NT2/D1 (cell line): ENCODE results near the gene ELMO1.

ENCODE experiments used
- DNase-seq: peaks from one replicate; pipeline ENCODE4 v3.0.0-alpha.2; 2011; ENCODE audit warnings: low read depth, low spot score
- H3K27me3 ChIP-seq: 2 replicates; pipeline ENCODE4 v1.6.0; 2011; ENCODE audit warnings: mild to moderate bottlenecking; ENCODE audit not compliant: insufficient read length, insufficient read depth
- H3K36me3 ChIP-seq: 2 replicates; pipeline ENCODE4 v1.6.1; 2011; ENCODE audit warnings: mild to moderate bottlenecking, low read length, mixed read lengths; ENCODE audit not compliant: insufficient read depth, insufficient read length
- H3K4me1 ChIP-seq: 2 replicates; pipeline ENCODE4 v1.5.1; 2011; ENCODE audit not compliant: insufficient read depth, insufficient read length
- H3K4me3 ChIP-seq: 2 replicates; pipeline ENCODE4 v1.5.1; 2011; ENCODE audit warnings: low read depth; ENCODE audit not compliant: insufficient read length
- H3K9ac ChIP-seq: 2 replicates; pipeline ENCODE4 v1.6.0; 2011; ENCODE audit warnings: low read depth; ENCODE audit not compliant: insufficient read length
- H3K9me3 ChIP-seq: 2 replicates; pipeline ENCODE4 v1.5.1; 2011; ENCODE audit warnings: mild to moderate bottlenecking, low read length; ENCODE audit not compliant: insufficient read depth
- SUZ12 ChIP-seq: IDR thresholded peaks from 2 replicates; pipeline ENCODE4 v1.6.1; 2011; ENCODE audit not compliant: insufficient read length, insufficient read depth; ENCODE audit errors: extremely low read depth
- YY1 ChIP-seq: IDR thresholded peaks from 2 replicates; pipeline ENCODE4 v1.6.1; 2011; ENCODE audit not compliant: insufficient read length, insufficient read depth
- ZNF274 ChIP-seq: IDR thresholded peaks from 2 replicates; pipeline ENCODE4 v1.6.1; 2011; ENCODE audit warnings: mild to moderate bottlenecking, low read depth, low read length

Gene ELMO1

DNA sequence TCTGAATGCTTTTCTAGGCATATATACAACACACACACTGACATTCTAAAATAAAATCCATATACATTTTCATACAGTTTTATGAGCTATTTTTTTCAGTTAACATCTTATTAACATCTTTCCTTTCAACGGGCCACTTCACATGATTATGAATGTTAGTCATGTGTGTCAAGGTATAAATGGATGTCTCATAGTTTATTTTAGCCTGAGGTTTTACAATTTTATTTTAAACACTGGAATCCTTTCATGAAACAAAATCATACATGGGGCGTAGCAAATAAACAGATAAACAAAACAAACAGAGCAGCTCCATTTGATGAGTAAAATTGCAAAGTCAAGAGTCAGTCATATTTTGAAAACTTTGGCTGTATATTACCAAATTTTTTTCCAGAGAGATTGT is 604.3 kb downstream of the ELMO1 start:
- H3K9me3 ChIP-seq = 0 out of 2 replicates have a peak, but pooled peaks cover 8% of the 10 kb centered on the region
- DNase-seq = no peak
- no peaks in the 10 kb centered on the region for H3K4me1 ChIP-seq
- no peak overlapping the region for H3K9ac ChIP-seq
- no peak for TF ChIP-seq YY1
- TF ChIP-seq SUZ12 = no peak
- no peak for TF ChIP-seq ZNF274
- no peaks in the 10 kb centered on the region for H3K27me3 ChIP-seq
- H3K36me3 ChIP-seq = no peaks in the 10 kb centered on the region
- H3K4me3 ChIP-seq = no peak overlapping the region

DNA sequence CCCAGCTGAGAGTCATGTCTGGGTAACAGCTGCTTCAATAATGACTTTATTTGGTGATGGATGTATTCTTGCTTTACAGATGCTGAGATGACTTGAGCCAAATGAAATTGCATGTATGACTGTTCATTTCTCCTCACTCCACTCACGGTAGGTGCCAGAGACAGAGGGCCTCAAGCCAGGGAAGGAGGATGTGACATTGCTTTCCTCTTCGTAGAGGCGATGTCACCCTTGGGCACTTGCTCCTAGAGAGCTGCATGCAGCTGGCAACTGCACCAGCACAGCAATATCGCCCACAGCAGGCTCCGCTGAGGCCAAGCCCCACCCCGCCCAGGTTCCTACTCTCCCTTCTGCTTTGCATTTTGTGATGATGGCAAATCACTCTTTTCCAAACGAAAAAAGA is 607.8 kb downstream of the ELMO1 start:
- no peak for DNase-seq
- TF ChIP-seq YY1 (no peak), ZNF274 (no peak), SUZ12 (no peak)
- no peaks in the 10 kb centered on the region for H3K36me3 ChIP-seq

DNA sequence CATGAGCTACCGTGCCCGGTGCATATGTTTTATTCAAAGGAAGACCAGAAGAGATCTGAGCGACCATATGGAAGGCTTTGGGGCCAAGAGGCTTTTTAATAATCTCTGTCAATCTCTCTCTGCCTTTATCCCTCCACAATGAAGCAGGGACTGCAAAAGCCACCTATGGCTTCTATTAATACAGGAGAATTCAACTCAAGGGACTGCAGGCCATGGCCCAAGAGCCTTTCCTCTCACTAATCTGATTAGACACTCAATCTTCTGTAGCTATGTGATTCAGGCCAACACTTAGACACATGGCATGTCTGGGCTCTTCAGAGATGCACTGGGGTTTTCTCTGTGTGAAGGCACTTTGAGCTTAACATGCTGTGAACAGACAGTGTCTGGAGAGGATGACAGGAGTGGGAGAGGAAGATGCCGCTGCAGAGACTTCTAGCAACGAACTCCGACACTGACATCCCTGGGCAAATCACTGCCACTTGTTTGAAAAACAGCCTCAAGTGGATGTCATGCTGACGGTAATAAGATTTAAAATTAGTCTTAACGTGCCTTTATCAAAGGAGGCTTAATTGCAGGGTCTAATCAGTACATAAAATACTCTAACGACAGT is 609.9 kb downstream of the ELMO1 start:
- no peaks in the 10 kb centered on the region for H3K4me1 ChIP-seq
- no peaks in the 10 kb centered on the region for H3K36me3 ChIP-seq
- H3K9ac ChIP-seq = no peak overlapping the region
- no peaks in the 10 kb centered on the region for H3K9me3 ChIP-seq
- TF ChIP-seq SUZ12 (no peak), YY1 (no peak), ZNF274 (no peak)
- H3K4me3 ChIP-seq = no peak overlapping the region
- DNase-seq = no peak
- no peaks in the 10 kb centered on the region for H3K27me3 ChIP-seq

More for the DNA sequence above, 607.8 kb downstream of the ELMO1 start:
- H3K9me3 ChIP-seq = no peaks in the 10 kb centered on the region
- H3K9ac ChIP-seq = no peak overlapping the region
- H3K4me1 ChIP-seq = no peaks in the 10 kb centered on the region
- H3K4me3 ChIP-seq = no peak overlapping the region
- no peaks in the 10 kb centered on the region for H3K27me3 ChIP-seq

DNA sequence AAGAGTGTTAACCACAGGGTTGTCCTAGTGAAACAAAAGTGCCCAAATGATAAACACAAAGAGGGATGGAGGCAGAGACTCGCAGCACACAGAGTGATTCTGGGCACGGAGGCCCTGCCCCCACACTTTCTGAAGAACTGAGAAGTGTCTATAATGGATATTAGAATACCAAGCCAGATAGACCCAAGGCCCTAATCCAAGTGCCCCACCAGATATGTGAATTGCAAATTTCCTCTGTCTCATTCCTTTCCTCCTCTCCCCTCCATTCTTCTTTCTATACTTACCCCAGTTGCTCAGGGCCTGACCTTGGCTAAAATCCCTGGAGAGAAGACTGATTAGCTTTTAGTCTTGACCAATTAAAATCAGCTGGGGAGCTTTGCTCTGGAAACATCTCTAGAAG is 617.6 kb downstream of the ELMO1 start:
- H3K27me3 ChIP-seq = no peaks in the 10 kb centered on the region
- H3K9me3 ChIP-seq = peaks cover 6% of the 10 kb centered on the region; the same call in 1 of the 2 replicates
- no peak for TF ChIP-seq SUZ12
- no peak for TF ChIP-seq YY1
- no peak for TF ChIP-seq ZNF274
- H3K4me3 ChIP-seq = no peak overlapping the region
- H3K4me1 ChIP-seq = no peaks in the 10 kb centered on the region
- no peaks in the 10 kb centered on the region for H3K36me3 ChIP-seq
- DNase-seq = no peak
- H3K9ac ChIP-seq = no peak overlapping the region

DNA sequence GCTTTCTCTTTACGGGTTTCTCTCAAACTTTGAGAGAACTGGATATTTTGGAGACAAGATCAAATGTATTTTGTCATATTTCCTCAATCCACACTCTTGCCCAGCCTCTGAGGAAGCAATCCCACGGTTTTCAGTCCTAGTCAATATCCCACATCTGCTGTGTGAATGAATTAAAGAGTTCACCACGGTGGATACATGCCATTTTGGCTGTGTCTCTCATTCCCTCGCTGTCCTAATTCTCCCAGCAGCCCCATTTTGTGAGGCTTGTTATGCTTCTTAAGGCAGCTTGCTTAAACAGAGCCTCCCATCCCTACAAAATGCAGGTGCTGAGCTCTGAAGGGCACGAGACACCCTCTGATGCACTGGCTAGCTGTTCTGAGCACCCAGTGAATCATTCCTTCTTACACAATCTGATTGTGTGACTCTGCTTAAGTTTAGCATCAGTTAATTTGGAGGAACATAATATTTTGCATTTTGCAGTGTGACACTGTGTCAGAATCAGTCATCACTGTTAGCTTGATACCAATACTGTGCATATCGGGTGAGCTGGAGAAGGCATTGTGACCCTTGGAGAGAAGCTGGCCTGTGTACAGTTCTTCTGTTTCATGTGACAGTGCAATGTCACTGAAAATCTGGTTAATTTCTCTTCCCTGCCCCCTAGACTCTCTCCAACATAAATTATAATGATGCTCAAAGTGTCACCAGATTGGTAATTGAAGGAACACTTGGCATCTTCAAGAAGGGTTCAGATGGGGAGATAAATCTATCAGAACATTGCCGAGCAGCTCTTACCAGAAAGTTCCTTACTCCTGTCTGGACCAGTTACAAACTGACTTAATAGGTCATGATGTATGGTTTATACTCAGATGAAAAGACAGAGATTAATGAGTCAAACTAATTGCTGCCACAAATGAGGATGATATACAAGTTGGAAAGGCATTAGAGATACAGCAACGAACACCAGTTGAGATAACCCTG is 620.6 kb downstream of the ELMO1 start:
- no peak for TF ChIP-seq SUZ12
- no peak for TF ChIP-seq ZNF274
- TF ChIP-seq YY1 = no peak
- Histone ChIP-seq H3K36me3 (no peaks in the 10 kb centered on the region), H3K9me3 (peaks cover 6% of the 10 kb centered on the region; the same call in 1 of the 2 replicates), H3K9ac (no peak overlapping the region), H3K4me1 (no peaks in the 10 kb centered on the region), H3K4me3 (no peak overlapping the region), H3K27me3 (no peaks in the 10 kb centered on the region)
- no peak for DNase-seq

DNA sequence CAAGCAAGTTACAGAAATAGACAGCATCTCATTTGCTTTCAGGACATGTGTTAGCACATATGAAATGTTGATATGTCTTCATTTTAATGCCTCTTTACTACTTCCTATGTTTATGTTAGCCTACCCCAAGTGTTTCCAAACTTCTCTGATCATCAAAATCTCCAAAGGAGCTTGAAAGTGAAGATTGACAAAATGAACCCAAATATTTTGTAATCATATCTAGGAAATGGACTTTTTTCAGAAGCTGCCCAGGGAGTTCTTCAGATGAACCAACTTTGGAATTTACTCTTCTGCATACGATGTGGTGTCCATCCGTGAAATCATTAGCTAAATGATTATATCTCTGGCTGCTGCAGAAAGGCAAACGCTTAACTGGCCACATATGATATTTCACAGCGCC is 623.2 kb downstream of the ELMO1 start:
- H3K4me1 ChIP-seq = no peaks in the 10 kb centered on the region
- no peak for DNase-seq
- no peaks in the 10 kb centered on the region for H3K9me3 ChIP-seq
- H3K4me3 ChIP-seq = no peak overlapping the region
- no peak overlapping the region for H3K9ac ChIP-seq
- no peaks in the 10 kb centered on the region for H3K27me3 ChIP-seq
- H3K36me3 ChIP-seq = no peaks in the 10 kb centered on the region
- no peak for TF ChIP-seq ZNF274
- TF ChIP-seq SUZ12 = no peak
- no peak for TF ChIP-seq YY1

DNA sequence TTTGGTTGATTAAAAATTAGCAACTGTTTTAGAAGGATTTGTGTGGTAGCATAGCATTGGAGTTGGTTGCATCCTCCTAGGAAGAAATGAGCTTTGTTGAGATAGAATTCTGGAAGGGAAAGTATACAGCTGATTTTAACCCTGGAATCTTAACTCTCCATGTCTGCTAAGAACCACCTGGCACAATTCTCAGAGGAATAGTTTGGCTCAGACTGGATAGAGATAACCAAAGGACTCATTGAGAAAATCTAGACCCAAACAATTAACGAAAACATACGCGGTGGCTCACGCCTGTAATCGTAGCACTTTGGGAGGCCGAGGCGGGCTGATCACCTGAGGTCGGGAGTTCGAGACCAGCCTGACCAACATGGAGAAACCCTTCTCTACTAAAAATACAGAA is 625.3 kb downstream of the ELMO1 start:
- TF ChIP-seq YY1 (no peak), ZNF274 (no peak), SUZ12 (no peak)
- Histone ChIP-seq H3K4me3 (no peak overlapping the region), H3K9ac (no peak overlapping the region), H3K4me1 (no peaks in the 10 kb centered on the region), H3K9me3 (no peaks in the 10 kb centered on the region), H3K27me3 (no peaks in the 10 kb centered on the region), H3K36me3 (no peaks in the 10 kb centered on the region)
- DNase-seq = no peak

DNA sequence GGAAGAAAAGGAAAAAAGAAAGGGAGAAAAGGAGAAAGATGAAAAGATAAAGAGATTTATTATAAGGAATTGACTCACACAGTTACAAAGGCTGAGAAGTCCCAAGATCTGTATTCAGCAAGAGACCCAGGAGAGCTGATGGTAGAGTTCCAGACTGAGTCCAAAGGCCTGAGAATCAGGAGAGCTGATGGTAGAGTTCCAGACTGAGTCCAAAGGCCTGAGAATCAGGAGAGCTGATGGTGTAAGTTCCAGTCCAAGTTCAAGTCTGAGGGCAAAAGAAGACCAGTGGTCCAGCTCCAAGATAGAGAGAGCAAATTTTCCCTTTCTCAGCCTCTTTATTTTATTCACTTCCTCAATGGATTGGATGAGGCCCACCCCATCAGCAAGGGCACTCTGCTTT is 627.0 kb downstream of the ELMO1 start:
- H3K27me3 ChIP-seq = no peaks in the 10 kb centered on the region
- H3K4me1 ChIP-seq = no peaks in the 10 kb centered on the region
- H3K36me3 ChIP-seq = no peaks in the 10 kb centered on the region
- no peak overlapping the region for H3K4me3 ChIP-seq
- no peak for TF ChIP-seq ZNF274
- no peak for TF ChIP-seq YY1
- TF ChIP-seq SUZ12 = no peak
- no peak for DNase-seq
- no peak overlapping the region for H3K9ac ChIP-seq
- no peaks in the 10 kb centered on the region for H3K9me3 ChIP-seq
